ENCODE data around the gene MGAT5B. TPM values are rescaled to one million over a fixed set of nuclear protein-coding genes. Genes with fewer than 3 reads are reported as not detected.
A peak's percentile ranks its signal among the peaks of the same experiment; 100 is the strongest.

The MGAT5B gene
- total RNA-seq, 4 donors from 2014 or later = 0.59 to 3.3 (median 1.5) TPM; not detected in 1

DNA sequence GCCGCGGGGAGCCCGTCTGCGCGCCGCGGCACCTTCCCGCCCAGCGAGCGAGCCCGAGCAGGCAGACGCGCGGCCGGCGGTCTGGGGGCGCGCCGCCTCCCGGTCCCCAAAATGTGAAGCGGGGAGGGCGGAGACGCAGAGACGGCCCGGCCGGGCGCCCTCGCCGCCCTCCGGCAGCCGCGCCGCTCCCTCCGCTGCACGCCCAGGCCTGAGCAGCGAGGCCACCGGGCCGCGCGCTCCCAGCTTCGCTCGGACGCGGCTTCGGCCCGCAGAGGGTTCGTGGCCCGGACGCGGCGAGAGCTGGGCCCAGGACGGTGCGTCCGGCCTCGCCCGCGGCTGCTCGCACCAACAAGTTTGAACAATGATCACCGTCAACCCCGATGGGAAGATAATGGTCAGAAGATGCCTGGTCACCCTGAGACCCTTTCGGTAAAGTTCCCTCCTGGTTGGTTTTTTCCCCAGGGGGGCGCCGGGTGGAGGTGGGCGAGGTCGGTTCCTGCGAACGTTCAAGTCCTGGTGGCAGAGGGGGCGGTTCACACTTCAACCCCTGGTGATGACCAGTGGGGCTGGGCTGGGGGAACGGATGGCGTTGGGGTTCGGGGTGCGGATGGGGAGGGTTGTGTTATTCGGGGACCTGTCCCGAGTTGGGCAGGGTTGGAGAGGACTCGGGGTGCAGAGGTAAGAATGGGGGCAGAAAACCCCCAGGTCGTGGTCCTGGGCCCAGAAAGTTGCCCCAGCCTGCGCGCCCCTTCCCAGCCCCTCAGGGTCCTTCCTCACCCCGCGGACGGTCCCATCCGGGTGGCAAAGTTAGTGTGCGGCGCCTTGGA is 678 bp downstream of the MGAT5B start:
- Histone ChIP-seq H3K4me3 (peak overlapping the region in 1 of 2 donors; percentile 37), H3K9me3 (no peaks in the 10 kb centered on the region), H3K4me1 (peaks cover 0 to 21% of the 10 kb centered on the region in 2 donors), H3K27ac (no peak overlapping the region), H3K36me3 (no peaks in the 10 kb centered on the region), H3K27me3 (peaks cover 12 to 18% of the 10 kb centered on the region in 2 donors)
- DNase-seq = no peak
- TF ChIP-seq, protein P1, sequence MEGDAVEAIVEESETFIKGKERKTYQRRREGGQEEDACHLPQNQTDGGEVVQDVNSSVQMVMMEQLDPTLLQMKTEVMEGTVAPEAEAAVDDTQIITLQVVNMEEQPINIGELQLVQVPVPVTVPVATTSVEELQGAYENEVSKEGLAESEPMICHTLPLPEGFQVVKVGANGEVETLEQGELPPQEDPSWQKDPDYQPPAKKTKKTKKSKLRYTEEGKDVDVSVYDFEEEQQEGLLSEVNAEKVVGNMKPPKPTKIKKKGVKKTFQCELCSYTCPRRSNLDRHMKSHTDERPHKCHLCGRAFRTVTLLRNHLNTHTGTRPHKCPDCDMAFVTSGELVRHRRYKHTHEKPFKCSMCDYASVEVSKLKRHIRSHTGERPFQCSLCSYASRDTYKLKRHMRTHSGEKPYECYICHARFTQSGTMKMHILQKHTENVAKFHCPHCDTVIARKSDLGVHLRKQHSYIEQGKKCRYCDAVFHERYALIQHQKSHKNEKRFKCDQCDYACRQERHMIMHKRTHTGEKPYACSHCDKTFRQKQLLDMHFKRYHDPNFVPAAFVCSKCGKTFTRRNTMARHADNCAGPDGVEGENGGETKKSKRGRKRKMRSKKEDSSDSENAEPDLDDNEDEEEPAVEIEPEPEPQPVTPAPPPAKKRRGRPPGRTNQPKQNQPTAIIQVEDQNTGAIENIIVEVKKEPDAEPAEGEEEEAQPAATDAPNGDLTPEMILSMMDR (IDR thresholded peaks at IDR 0.05) = no peak
- no peak for TF ChIP-seq POLR2A (IDR thresholded peaks at IDR 0.05)
- intact Hi-C loops (cut with DNase I; ENCODE audit: low total_unique reads) = loop anchor here (5.0 kb wide), 2 partner anchors 188 to 378 kb away; no protein-coding TSS in a partner anchor

DNA sequence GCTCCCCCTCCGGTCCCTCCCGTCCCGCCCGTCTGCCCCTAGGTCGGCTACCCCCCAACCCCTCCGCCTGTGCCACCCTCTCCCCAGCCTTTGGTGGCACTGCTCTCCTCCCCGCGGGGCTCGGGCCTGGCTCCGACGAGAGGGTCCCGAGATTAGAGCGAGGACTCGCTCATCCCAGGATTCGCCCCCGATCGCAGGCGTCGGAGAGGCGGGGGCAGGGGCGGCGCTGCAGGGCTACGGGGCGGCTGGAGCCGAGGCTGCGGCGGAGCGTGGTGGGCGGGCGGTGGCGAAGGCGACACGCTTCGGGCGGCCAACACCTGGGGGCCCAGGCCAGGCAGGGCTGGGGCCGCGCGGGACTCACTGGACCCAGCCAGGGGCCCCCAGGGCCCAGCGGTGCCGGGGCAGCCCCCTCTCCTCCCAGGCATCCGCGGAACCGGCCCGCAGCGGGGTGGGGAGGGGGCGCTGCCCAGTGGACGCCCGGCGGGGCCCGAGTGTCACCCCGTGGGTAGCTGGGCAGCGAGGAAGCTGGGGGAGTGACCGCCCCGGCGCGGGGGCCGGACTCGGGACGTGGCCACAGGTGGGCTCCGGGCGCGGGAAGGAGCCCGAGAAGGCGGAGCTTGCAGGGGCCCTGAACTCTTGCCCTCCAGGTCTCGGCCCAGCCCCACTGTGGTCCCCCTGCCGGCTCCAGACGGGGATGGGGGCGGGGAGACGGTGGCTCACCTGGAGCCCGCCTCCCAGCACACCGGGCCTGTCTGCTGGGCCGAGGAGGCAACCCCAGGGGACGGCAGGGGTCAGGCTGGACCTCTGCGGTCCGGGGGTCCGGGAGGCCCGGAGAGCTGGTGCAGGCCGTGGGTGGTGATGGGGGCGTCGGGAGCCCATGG is 1.5 kb downstream of the MGAT5B start:
- intact Hi-C loops (cut with DNase I; ENCODE audit: low total_unique reads) = loop anchor here (5.0 kb wide), 2 partner anchors 188 to 378 kb away; no protein-coding TSS in a partner anchor
- no peaks in the 10 kb centered on the region for H3K9me3 ChIP-seq
- peaks cover 0 to 21% of the 10 kb centered on the region in 2 donors for H3K4me1 ChIP-seq
- TF ChIP-seq POLR2A (IDR thresholded peaks at IDR 0.05) = no peak
- TF ChIP-seq, protein P1 (IDR thresholded peaks at IDR 0.05) = no peak
- DNase-seq = no peak
- H3K27ac ChIP-seq = no peak overlapping the region
- H3K36me3 ChIP-seq = no peaks in the 10 kb centered on the region
- H3K27me3 ChIP-seq = peaks cover 12 to 18% of the 10 kb centered on the region in 2 donors
- H3K4me3 ChIP-seq = no peak overlapping the region

DNA sequence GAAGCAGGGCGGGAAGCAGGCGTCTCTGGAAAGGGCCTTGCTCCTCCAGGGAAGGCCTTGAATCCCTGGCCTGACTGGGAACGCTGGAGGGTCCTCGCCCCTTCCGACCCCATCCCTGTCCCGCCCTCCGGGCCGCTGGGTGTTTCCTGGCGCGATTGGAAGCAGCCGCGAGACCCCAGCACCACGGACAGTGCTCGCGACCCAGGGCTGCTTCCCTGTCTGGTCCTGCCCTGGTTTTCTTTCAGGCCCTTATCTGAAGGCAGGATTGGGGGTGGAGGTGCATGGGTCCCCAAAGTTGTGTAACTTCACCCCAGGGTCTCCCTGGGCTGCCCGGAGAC is 2.1 kb downstream of the MGAT5B start:
- Histone ChIP-seq H3K27ac (no peak overlapping the region), H3K4me1 (peaks cover 0 to 21% of the 10 kb centered on the region in 2 donors), H3K9me3 (no peaks in the 10 kb centered on the region), H3K36me3 (no peaks in the 10 kb centered on the region), H3K4me3 (no peak overlapping the region), H3K27me3 (peaks cover 12 to 18% of the 10 kb centered on the region in 2 donors)
- DNase-seq = no peak
- TF ChIP-seq, protein P1 (IDR thresholded peaks at IDR 0.05) = no peak
- TF ChIP-seq POLR2A (IDR thresholded peaks at IDR 0.05) = no peak
- intact Hi-C loops (cut with DNase I; ENCODE audit: low total_unique reads) = no loop called here

DNA sequence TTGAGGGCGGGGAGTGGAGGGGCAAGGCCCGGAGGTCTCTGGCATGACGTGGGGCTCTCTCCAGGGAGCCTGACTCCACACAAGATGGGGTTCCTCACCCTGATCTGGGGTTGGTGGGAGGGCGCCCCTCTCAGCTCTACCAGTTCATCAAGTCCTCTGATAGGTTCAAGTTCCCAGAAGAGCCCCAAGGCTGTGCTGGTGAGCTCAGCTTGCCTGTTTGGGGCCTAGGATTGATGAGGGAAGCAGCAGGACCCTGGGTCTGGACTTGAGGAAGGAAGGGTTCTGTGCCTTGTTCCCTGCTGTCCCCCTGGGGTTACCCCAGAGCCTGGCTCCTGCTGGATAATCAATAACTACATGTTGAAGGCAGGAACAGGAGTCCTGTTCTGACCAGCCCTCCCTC is 3.5 kb downstream of the MGAT5B start:
- H3K4me3 ChIP-seq = no peak overlapping the region
- no peak for DNase-seq
- no peaks in the 10 kb centered on the region for H3K9me3 ChIP-seq
- peaks cover 0 to 21% of the 10 kb centered on the region in 2 donors for H3K4me1 ChIP-seq
- no peak overlapping the region for H3K27ac ChIP-seq
- no peaks in the 10 kb centered on the region for H3K36me3 ChIP-seq
- intact Hi-C loops (cut with DNase I; ENCODE audit: low total_unique reads) = no loop called here
- H3K27me3 ChIP-seq = peaks cover 12 to 18% of the 10 kb centered on the region in 2 donors
- TF ChIP-seq, protein P1 (IDR thresholded peaks at IDR 0.05) = no peak
- no peak for TF ChIP-seq POLR2A (IDR thresholded peaks at IDR 0.05)
